Stimulated activated CD4-positive, alpha-beta T cell treated with anti-CD3 and anti-CD28 coated beads, Interleukin-2, amount 100 ng/mL, for 24 hours (primary cell): ENCODE measurements around the gene FKBP1B.
"Not testable (repeated sequence)": the region's sequence is repeated elsewhere in the genome, so short reads cannot be mapped to it uniquely, and the experiment has no call there.

ENCODE experiments used
- DNase-seq, 2 donors: peaks; one replicate each; pipeline ENCODE4 v3.0.0-alpha.2; 2020

Gene FKBP1B

GRCh38 chr2:24049485-24050021, at the start of gene FKBP1B:
TSS of gene FKBP1B (plus strand) at chr2:24049741. CDS start at chr2:24049850, 109 bp downstream.
- DNase-seq = peak; percentile 61 to 72

DNA sequence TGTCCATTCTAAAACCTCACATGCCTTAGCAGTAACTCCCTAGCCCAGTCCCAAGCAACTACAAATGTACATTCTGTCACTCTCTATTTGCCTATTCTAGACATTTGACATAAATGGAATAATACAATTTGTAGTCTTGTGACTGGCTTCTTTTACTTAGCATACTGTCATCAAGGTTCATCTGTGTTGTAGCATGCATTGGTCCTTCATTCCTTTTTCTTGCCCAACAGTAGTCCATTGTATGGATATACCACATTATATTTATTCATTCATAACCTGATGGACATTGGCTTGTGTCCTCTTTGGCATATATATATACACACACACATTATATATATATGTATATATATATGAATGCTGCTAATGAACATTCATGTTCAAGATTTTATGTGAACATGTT, 41.8 kb upstream of the FKBP1B start:
- no peak for DNase-seq

GRCh38 chr2:24008672-24009366, 40.7 kb upstream of the FKBP1B start:
- no peak for DNase-seq

DNA sequence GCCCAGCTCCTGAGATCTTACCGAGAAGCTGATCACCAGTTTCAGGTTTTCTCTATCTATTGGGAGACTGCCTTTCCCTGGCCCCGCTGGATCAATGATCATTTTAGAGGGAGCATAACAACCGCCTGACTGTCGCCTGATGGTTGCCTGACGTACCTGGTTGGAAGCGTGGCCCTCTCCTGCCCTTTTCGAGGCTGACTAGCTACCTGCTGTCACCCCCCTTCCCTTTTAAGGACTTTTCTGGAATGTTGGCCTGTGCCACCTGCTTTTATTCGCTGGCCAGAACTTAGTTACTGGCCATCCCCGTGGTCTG, 40.2 kb upstream of the FKBP1B start:
- no peak for DNase-seq

GRCh38 chr2:24009680-24010476, 39.7 kb upstream of the FKBP1B start, which contains the start of gene MFSD2B:
TSS of gene MFSD2B (plus strand) at chr2:24010085. CDS start at chr2:24010097, 12 bp downstream.
- DNase-seq = no peak

- DNase-seq = no peak
Observed at GRCh38 chr2:24010477-24011249, 38.9 kb upstream of the FKBP1B start.

DNA sequence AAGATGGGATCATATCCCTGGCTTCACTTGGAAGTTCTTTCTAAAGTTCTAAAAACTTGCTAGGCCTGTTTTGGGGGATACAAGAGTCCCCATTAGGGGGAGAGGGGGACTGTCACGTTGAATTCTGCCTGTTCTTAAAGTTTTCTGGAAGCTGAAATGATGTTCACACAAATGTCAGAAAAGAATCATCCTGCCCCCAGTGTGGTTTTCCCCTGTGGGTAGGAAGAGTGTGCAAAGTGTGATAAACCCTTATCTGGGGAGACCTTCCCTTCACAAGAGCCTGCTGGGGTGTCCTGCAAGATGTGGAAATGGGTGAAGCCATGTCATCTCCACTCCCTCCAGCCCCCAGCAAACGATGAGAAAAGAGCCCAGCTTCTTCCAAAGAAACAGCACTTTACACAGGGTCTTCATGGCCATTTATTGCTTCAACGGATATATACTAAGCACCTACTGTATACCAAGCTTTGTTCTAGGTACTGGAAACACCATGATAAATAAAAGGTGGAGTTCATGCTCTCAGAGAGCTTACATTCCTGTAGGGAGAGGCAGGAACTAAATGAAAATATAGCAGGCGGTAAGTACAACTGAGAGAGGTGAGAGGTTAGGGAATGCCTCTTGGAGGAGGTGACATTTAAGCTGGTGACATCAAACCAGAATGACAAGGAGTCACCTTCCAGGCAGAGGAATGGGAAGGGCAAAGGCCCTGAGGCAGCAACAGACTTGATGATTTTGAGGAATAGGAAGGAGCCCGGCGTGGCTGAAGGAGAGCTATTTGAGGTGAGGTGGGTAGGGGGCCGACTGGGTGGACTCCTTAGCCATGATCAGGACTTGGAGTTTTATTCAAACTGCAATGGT, 38.1 kb upstream of the FKBP1B start:
- no peak for DNase-seq

DNA sequence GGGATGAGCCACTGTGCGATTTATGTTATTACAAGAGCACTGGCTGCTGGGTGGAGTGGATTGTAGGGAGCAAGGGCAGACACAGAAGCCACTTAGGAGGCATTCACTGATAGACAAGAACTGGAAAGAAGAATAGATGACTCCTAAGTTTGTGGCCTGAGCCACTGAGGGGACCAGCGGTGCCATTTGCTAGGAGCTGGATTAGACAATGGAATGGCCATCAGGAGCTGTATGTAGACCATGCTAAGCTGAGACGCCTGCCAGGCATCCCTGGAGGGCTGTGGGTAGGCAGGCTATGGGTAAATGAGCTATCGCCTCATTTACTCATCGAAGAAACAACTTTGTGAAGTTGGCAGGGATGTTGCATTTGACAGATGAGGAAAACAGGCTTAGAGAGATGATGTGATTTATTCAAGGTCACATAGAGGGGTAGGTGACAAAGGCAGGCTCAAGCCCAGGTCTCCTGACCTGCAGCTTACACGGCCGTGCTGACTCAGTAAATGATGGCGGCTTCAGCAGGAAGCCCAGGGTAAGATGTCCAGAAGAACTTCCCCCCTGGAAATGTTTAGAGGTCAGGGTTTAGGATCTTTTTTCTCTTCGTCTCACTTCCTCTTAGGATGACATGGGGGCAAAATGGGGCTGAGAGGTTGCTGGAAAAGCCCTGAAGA, 36.9 kb upstream of the FKBP1B start:
- no peak for DNase-seq

DNA sequence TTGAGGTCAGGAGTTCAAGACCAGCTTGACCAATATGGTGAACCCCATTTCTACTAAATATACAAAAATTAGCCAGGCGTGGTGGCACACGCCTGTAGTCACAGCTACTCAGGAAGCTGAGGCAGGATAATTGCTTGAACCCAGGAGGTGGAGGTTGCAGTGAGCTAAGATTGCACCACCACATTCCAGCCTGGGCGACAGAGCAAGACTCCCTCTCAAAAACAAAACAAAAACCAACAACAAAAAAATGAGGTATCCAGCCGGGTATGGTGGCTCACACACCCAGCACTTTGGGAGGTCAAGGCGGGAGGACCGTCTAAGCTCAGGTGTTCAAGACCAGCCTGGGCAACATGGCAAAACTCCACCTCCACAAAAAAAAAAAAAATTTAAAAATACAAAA, 34.6 kb upstream of the FKBP1B start:
- DNase-seq = not testable (repeated sequence)

DNA sequence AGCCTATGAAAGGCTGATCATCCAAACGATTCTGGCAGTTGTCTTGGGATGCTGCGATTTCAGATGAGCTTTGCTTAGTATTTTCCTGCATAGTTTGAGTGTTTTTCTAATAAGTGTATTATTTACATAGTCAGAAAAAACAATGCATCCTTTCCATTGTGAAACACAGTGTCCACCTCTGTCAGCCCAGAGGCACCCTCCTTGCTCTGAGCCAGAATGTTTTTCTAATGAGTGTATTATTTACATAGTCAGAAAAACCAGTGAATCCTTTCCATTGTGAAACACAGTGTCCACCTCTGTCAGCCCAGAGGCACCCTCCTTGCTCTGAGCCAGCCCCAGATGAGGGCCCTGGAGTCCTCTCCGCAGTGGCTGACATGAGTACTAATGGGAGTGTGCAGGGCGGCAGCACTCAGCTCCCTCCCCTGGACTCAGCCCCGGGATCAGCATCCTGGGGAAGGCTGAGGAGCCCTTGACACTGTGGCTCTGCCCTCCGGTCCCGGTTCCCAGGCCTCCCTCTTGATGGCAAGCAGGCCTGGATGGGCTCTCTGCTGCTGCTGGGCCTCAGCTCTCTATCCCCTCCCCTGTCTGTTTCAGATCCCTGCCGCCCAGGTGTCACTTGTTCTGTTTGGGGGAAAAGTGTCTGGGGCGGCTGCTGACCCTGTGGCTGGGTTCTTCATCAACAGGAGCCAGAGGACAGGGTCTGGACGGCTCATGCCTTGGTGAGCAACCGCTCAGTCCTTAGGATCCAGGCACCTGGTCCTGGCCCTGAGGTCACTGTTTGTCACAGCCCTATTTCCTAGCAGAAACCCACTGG, 33.8 kb upstream of the FKBP1B start:
- no peak for DNase-seq

GRCh38 chr2:24016376-24016761, 33.2 kb upstream of the FKBP1B start:
- DNase-seq = no peak

DNA sequence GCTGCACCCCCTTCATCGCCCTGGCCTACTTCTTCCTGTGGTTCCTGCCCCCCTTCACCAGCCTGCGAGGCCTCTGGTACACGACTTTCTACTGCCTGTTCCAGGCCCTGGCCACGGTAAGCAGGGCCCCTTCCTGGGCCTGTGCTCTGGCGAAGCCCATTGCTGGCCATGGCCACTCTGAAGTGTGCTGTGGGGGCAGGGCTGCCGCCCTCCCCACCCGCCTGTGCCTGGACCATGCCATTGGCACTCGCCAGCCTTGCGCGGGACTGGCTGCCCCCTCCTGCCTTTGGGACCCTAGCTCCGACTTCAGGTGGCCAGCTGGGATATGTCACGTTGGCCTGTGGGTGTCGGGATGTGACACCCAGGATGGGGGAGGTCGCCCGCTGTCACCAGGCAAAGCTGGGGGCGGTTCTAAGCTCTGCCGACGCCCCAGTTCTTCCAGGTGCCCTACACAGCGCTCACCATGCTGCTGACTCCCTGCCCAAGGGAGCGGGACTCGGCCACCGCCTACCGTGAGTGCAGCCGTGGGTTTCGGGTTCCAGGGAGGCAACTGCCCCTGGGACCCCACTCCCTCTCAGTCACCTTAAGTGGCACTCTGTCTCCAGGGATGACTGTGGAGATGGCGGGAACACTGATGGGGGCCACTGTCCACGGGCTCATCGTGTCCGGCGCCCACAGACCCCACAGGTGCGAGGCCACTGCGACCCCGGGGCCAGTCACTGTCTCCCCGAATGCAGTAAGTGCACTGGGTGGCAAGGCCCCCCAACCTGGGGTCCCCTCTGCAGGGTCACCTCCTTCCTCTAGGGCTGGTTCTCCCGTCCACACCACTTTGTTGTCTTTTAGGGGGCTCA, 32.5 kb upstream of the FKBP1B start:
- no peak for DNase-seq

DNA sequence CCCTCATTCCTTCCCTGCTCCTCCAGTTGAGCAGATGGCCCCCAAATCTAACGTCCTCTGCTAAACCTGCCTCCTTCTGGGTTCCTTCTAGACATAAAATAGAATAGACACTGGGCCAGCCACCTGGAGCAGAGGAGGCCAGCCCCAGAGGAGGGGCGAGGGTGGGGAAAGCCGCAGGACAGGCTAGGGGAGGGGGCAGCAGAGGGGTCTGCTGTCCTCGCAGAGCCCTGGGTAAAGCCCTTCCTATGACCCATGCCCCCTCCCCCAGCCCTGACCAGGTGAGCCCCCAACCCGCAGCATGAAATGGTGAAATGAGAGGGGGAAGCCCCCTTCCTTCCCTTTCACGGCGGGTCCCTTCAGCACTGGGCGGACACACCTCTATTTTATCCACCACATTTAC, 31.8 kb upstream of the FKBP1B start:
- DNase-seq = no peak

GRCh38 chr2:24018241-24018640, 31.3 kb upstream of the FKBP1B start:
- DNase-seq = no peak

- DNase-seq = no peak
Observed at GRCh38 chr2:24019729-24020128, 29.8 kb upstream of the FKBP1B start.

DNA sequence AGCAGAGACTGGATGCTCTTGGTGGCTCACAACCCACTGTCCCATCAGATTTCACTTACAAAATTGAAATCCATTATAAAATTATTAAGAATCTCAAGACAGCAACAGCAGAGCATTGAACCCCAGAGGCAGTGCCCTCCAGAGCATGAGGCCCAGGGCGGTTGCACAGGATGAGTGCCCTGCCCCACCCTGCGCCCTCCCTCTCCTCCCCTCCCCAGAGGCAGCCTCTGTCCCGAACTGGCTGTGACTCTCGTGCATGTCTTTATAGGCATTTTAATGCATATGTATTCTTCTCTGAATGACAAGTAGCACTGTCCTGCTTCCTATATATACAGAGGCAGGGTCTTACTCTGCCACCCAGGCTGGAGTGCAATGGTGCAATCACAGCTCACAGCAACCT, 29.3 kb upstream of the FKBP1B start:
- DNase-seq = no peak

DNA sequence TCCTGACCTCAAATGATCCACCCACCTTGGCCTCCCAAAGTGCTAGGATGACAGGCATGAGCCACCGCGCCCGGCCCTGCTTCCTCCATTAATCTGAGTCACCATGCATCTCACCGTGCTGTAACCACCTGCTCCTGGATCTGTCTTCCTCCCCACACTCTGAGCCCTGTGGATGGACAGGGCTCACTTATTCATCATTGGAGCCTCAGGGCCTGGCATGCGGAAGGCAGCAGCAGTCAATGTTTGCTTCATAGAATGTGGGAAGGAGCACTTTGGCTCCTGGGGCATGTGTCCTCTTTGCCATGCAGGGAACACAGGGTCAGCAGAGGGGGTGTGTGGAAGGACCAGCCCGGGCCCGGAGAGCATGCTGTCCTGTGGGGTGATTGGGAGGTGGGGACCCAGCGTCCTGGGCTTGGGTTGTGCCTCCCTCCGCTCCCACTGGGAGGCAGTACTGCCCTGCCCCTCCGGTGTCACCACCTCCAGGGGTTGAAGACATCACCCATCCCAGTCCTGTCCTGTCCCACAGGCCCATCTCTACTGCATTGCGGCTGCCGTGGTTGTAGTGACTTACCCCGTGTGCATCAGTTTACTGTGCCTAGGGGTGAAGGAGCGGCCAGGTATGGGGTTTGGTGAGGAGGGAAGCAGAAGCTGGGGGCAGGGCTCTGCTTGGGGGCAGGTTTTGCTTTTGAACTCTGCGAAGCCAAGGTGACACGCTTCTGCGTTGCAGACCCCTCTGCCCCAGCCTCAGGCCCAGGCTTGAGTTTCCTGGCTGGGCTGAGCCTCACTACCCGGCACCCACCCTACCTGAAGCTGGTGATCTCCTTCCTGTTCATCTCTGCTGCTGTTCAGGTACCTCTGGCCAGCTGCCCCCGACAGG, 28.2 kb upstream of the FKBP1B start:
- peak in 1 of 2 donors; percentile 33 for DNase-seq

GRCh38 chr2:24022324-24022974, 27.1 kb upstream of the FKBP1B start:
- DNase-seq = no peak
